ENCODE measurements around the gene TMEM273. TPM values are rescaled to one million over a fixed set of nuclear protein-coding genes. Genes with fewer than 3 reads are reported as not detected.

Gene TMEM273
- polyA plus RNA-seq, 1 of the 3 experiments (the other 2 are of a cell fraction): not detected

- CTCF ChIA-PET: interaction anchor here (0.6 to 1.9 kb wide), 10 partner anchors 10 to 456 kb away, joined by 3 to 6 read pairs (median 3); no protein-coding TSS in a partner anchor
- no peaks in the 10 kb centered on the region for H3F3A ChIP-seq (replicated peaks; ENCODE audit: insufficient read depth)
Measured at GRCh38 chr10:49113741-49114141, 74.5 kb downstream of the TMEM273 start.

More at GRCh38 chr10:49113741-49114141, 74.5 kb downstream of the TMEM273 start:
- POLR2A ChIA-PET: no interaction called here
- Histone ChIP-seq H3K4me2 (no peak overlapping the region), H3K27ac (ENCODE audit: low read depth in 2 of 2, low read length in 1 of 2) (no peak overlapping the region), H3K9me2 (no peaks in the 10 kb centered on the region), H3K27me3 (ENCODE audit: insufficient read depth) (no peaks in the 10 kb centered on the region), H3K4me3 (ENCODE audit: low read depth in 2 of 2, low read length in 1 of 2) (no peak overlapping the region), H3K36me3 (replicated peaks in 1 of 2; ENCODE audit: control insufficient read depth in 1 of 2, insufficient read depth in 2 of 2, low read length in 1 of 2) (no peaks in the 10 kb centered on the region), H3K9me3 (no peaks in the 10 kb centered on the region), H4K20me1 (ENCODE audit: insufficient read depth) (no peaks in the 10 kb centered on the region), H3K79me2 (ENCODE audit: insufficient read depth) (no peaks in the 10 kb centered on the region), H3K4me1 (ENCODE audit: control insufficient read depth in 1 of 2, insufficient read depth in 2 of 2, low read depth in 1 of 2, low read length in 1 of 2) (peaks cover 0 to 48% of the 10 kb centered on the region in 2 experiments; a peak in 2 of 4 replicates), H2AFZ (ENCODE audit: low read depth) (no peak overlapping the region), H3K9ac (no peak overlapping the region)
- no peak for DNase-seq
- TF ChIP-seq CHD2 (IDR thresholded peaks at IDR 0.05; ENCODE audit: low read length, partially characterized antibody): no peak
- no peak for TF ChIP-seq SMC3 (IDR thresholded peaks at IDR 0.05; ENCODE audit: low read depth, low read length)
- no peak for TF ChIP-seq SIN3A (IDR thresholded peaks at IDR 0.05; ENCODE audit: borderline replicate concordance, low read depth, low read length)
- TF ChIP-seq ELF1 (IDR thresholded peaks at IDR 0.05): no peak
- no peak for TF ChIP-seq MEF2A (IDR thresholded peaks at IDR 0.05; ENCODE audit: borderline replicate concordance, low read depth)
- no peak for TF ChIP-seq TEAD4 (IDR thresholded peaks at IDR 0.05; ENCODE audit: borderline replicate concordance, insufficient read depth)
- no peak for TF ChIP-seq FOXJ3 (CRISPR knock-in tag; IDR thresholded peaks at IDR 0.05)
- no peak for TF ChIP-seq MXI1 (IDR thresholded peaks at IDR 0.05; ENCODE audit: low read depth, low read length)
- TF ChIP-seq POLR2AphosphoS5 (IDR thresholded peaks at IDR 0.05; ENCODE audit: low read depth, low read length): no peak
- TF ChIP-seq CTCF (IDR thresholded peaks at IDR 0.05): no peak
- no peak for TF ChIP-seq USF2 (IDR thresholded peaks at IDR 0.05; ENCODE audit: borderline replicate concordance, low read depth, low read length)
- TF ChIP-seq RAD21 (IDR thresholded peaks at IDR 0.05; ENCODE audit: low read length): no peak
- TF ChIP-seq ZBTB33 (IDR thresholded peaks at IDR 0.05; ENCODE audit: borderline replicate concordance, low read depth): no peak
- no peak for TF ChIP-seq REST (IDR thresholded peaks at IDR 0.05; ENCODE audit: low read depth, low read length)
- no peak for TF ChIP-seq YY1 (IDR thresholded peaks at IDR 0.05; ENCODE audit: low read depth)
- no peak for TF ChIP-seq PBX3 (IDR thresholded peaks at IDR 0.05)
- WGBS (ENCODE audit: low lambda C conversion rate): 73% methylated on average over 2 of the region's 3 CpGs

Data from SK-N-SH (cell line).